Measurements from ENCODE around the gene HPS4.
A peak's percentile ranks its signal among the peaks of the same experiment; 100 is the strongest.

HPS4 gene

GRCh38 chr22:26463688-26464087 lies 19.9 kb downstream of the HPS4 start:
- no peak for DNase-seq

DNA sequence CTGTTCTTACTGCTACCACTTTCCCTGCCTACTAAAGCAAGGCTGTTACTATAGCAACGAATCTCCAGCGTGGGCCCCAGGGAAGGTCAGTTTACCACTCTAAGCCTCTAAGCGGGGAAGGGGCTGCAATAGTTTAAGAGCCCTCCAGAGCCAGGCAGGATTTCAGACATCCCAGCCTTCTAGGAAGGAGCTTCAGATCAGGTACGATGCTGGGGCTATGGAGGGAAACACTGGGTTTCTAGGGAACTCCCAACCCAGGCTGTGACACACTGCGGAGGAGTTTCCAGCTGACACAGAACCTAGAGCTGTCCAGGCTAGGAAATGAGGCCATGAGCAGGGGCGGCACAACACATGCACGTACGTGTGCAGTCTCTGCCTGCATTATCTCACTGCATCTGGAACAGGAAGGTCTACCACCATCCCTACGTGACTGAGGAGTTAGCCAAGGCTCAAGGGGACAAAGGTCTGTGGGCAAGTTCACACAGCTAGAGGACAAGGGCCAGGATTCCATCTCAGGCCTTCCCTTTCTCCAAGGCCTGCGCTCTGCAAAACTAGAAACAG lies 20.4 kb downstream of the HPS4 start:
- DNase-seq, result peak in 1 of 3 experiments; percentile 18

GRCh38 chr22:26462641-26463040 lies 20.9 kb downstream of the HPS4 start:
- DNase-seq, result no peak

DNA sequence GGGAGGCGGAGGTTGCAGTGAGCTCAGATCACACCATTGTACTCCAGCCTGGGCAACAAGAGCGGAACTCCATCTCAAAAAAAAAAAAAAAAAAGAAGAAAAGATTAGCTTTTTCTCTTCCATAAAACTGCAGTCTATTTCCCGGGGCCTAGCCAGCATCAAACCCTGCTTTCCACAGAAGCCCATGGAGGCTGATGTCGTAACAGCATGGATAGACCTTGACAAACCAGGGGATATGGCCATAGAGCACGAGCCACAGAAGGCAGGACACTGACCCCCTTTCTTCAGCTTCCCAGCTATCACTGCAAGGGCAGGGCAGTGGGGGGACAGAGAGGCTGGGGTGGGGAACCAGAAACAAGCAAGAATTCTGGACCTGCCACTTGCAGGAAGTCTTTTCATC lies 21.5 kb downstream of the HPS4 start:
- no peak for DNase-seq

GRCh38 chr22:26461188-26461810 lies 22.3 kb downstream of the HPS4 start:
- DNase-seq, result peak; percentile 6 to 59 (median 51)

DNA sequence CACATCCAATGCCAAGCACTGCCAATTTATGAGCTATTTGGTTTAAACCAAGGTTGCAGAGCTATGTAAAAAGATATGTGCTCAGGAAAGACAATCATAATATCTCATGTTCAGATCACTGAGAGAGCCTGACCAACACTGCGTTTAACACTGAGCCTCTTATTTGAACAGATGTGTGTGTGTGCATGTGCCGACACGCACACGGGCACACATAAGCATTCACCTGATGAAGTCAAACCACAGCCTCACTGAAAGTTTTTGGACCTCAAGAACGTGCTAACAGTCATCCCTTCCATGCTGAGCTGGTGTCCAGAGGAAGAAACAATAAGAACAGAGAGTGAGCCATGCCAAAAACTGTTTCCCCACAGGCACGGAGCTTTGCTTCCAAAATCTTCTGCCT lies 23.4 kb downstream of the HPS4 start:
- DNase-seq, result no peak

DNA sequence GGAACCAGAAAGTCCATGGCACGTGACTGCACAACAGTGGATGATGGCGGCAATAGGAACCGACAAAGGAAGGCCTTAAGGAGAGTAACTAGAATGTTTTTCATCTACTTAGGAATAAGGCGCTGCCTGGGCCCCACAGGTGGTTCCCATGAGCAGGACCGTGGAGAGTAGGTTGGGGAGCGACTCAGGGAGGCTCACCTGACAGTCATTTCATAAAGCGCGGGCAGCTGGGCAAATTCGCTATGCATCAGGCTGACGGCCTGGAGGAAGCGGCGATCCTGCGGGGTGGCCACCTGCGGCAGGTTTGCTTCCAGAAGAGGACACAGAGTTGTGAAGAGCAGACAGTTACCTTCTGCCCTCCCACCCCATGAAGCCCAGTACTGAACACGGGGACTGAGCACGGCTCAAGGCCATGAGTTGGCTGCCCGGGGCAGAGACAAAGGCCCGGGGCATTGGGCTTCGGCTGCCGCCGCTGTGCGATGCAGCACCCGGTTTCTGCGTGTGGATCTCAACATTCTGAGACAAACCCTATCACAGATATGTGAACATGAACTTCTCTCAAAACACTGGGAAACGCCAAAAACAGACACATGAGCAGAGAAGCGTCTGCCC lies 25.8 kb downstream of the HPS4 start:
- no peak for DNase-seq

DNA sequence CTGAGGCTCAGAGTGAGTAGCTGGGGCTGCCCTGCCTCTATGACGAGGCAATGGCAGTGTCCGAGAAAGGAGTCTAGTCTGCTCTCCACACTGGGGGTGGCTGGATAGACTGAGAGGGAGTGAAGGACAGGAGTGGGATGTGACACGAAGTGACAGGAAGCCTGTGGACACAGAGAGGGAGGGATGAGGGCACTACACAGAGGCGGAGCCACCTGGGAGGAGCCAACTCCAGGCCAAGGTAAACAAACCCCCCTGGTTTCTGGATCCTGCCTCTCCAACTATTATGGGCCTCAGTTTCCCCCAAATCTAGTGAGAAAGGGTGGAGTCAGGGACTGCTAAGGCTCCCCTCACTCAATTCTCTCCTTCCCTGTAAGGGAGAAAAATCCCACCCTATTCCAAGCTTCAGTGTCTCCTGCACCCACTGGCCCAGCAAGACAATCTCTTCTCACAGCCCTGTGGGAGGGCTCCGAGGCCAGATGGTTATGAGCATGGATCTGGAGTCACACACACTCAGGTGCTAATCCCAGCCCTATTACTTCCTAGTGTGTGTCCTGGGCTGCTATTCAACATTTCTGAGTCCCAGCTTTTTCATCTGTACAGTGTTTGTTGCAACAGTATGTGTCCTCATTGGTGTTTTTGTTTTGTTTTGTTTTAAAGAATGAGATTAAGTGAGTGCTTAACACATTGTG lies 29.6 kb downstream of the HPS4 start:
- DNase-seq, result no peak

- no peak for DNase-seq
Measured at GRCh38 chr22:26453216-26453615, 30.4 kb downstream of the HPS4 start.

- DNase-seq, result no peak
Measured at GRCh38 chr22:26452236-26453016, 31.2 kb downstream of the HPS4 start.

GRCh38 chr22:26450453-26451185 lies 33.0 kb downstream of the HPS4 start:
- DNase-seq, result no peak

DNA sequence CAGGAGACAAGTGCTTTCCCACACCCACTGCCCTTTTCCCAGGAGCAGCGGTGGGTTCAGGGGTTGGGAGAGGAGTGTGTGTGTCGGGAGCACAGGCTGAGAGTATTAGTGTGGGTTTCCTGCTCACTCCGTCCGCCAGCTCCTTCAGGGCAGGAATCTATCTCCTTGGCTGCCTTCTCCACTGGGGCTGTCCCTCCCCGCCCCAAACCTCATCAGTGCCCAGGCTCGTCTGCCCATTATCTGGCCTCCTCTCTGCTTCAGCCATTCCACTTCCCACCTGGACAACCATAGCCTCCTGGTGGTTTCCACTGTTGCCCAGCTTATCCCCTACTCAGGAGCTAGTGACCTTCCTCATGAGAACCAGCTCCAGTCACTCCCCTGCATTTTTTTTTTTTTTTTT lies 34.6 kb downstream of the HPS4 start:
- DNase-seq, result no peak

GRCh38 chr22:26448334-26448733 lies 35.2 kb downstream of the HPS4 start:
- no peak for DNase-seq

- DNase-seq, result no peak
Measured at GRCh38 chr22:26447584-26448329, 35.8 kb downstream of the HPS4 start.

DNA sequence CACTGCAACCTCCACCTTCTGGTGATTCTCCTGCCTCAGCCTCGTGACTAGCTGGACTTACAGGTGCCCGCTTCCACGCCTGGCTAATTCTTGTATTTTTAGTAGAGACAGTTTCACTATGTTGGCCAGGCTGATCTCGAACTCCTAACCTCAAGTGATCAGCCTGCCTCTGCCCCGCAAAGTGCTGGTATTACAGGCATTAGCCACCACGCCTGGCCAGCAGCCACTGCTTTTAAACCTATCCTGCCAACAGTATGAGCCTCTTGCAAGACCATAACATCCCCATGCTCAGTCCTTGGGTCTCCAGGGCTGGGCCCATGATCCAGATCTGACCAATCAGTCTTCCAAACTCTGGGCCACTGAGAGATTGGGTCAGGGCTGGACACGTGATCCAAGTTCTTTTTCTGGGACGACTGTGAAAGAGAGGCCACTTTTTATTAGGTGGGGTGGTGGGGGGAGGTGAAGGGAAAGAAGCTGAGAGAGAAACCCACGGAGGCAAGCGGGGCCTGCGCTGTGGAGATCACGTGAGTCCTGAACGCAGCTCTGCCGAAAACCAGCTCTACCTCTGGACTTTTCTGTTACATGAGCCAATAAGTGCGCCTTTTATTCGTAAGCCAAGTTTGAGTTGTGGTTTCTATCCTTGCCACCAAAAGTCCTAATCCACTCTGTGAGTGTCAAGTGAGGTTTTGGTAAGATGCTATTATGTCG lies 36.6 kb downstream of the HPS4 start:
- DNase-seq, result no peak

DNA sequence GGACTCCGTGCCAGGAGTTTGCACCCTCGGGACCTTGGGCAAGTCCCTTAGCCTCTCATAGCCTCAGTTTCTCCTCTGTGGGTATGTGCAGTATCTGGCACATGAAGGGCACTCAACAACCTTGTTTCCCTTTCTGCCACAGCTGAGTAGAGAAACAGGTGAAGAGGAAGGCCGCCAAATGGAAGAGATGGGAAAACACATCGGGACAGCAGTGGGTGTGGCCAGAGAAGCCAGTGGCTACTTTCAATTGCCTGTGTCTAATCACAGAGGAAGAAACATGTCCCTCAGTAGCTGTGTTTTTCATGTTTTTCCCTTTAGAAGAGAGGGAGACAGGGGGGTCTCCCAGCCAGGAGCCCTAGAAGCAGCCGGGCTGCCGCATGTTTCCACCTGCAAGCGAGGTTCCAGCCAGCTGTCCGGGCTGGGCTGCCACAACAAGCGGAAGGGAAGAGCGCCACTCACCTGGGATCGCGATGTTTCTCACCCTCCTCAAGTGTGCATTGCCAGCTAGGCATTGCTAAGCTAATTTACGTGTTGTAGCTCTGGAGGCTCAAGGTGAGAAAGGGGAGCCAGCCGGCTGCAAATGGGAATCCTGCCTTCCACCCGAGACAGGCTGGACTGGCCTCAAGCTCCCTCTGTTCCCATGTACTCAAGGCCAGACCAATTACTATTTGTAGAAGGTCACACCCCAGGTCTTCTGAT lies 37.9 kb downstream of the HPS4 start:
- peak in 1 of 3 experiments; percentile 11 for DNase-seq

DNA sequence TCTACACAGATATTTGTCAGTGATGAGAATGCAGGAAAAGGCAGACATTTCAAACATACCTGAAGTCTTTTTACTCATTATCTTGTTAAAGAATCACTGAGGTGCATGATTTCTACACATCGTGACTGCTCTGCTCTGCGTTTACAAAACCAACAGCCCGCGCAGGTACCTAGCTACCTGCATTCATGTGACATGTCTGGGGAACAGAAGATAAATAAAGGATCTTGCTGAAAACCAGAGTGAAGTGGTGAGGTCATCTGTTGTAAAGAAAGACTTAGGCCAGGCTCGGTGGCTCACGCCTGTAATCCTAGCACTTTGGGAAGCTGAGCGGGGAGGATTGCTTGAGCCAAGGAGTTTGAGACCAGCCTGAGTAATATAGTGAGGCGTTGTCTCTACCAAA lies 38.8 kb downstream of the HPS4 start:
- DNase-seq, result peak in 1 of 3 experiments; percentile 51

DNA sequence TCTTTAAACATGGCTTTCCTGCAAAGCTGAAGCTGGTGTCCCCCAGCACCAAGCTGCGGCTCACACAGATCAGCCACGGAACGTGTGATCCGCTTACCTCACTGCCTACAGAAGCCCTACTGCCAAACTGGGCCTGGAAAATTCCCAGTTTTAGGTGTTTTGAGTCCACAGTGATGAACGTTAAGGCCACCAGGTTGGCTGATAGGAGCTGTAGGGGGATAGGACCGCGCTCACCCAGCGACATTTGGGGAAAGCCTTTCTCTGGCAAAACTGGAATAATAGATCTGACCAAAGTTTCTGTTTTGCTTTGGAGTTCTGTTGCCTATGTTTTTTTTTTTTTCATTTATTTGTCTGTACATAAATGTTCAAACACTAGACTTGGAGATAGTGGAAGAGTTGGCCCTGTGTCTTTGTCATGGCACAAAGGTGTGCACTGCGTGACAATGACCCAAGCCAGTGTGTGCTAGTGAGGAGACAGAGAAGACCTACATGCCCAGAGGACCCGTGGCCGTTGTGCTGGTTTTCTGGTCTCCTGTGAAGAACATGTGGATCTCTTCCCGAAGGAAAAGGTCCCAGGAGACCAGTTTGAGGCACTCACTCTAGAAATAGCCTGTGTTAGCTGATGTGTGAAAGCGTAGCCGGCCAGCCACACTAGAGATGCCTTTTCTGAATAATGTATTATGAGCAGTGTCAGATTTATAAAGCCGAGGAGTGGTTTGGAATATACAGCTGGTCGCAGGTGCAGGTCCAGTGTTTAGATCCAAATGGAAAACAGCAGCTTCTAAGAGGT lies 39.5 kb downstream of the HPS4 start:
- peak in 1 of 3 experiments; percentile 81 for DNase-seq

GRCh38 chr22:26442086-26442756 lies 41.4 kb downstream of the HPS4 start:
- DNase-seq, result no peak

Data from NCI-H1417 (cell line).